Activated CD8-positive, alpha-beta T cell treated with anti-CD3 and anti-CD28 coated beads for 36 hours (primary cell): ENCODE measurements around the gene PLOD3. TPM values are rescaled to one million over a fixed set of nuclear protein-coding genes. Genes with fewer than 3 reads are reported as not detected.

Source experiments
- ATAC-seq: fragments of 200-7000 bp; cut with Tn5 transposase; one replicate; pipeline ENCODE4 v1.10.0; 2021; ENCODE audit warnings: mild to moderate bottlenecking, moderate library complexity
- CTCF ChIA-PET: fragments of 350-600 bp; sonication (Branson Sonifier 250); formaldehyde crosslinking; loops from one replicate; lab custom pipeline; 2021; ENCODE audit warnings: antibody characterized with exemption; lab: Charles Lee
- POLR2A ChIA-PET: fragments of 350-600 bp; sonication (Branson Sonifier 250); formaldehyde crosslinking; loops from one replicate; lab custom pipeline; 2021; ENCODE audit warnings: antibody characterized with exemption; lab: Charles Lee
- DNase-seq: peaks from one replicate; pipeline ENCODE4 v3.0.0-alpha.2; 2020
- H3K27ac Mint-ChIP-seq: one replicate; pipeline ENCODE4 v1.8.0; 2021; ENCODE audit warnings: mild to moderate bottlenecking, mixed read lengths
- H3K27me3 Mint-ChIP-seq: one replicate; pipeline ENCODE4 v1.8.0; 2021; ENCODE audit warnings: mixed read lengths
- H3K36me3 Mint-ChIP-seq: one replicate; pipeline ENCODE4 v1.8.0; 2021; ENCODE audit warnings: low read depth, mixed read lengths
- H3K4me1 Mint-ChIP-seq: one replicate; pipeline ENCODE4 v1.8.0; 2021; ENCODE audit warnings: low read depth, mixed read lengths
- H3K4me3 Mint-ChIP-seq: one replicate; pipeline ENCODE4 v1.8.0; 2021; ENCODE audit warnings: mild to moderate bottlenecking, moderate library complexity, mixed read lengths
- H3K9me3 Mint-ChIP-seq: one replicate; pipeline ENCODE4 v1.8.0; 2021; ENCODE audit warnings: mixed read lengths
- intact Hi-C: fragments of 100-400 bp; cut with micrococcal nuclease; formaldehyde crosslinking; loops from one replicate; pipeline ENCODE4 v1.10.0; 2022
- total RNA-seq, 2 experiments: library from RNA; stranded (reverse); gene quantifications; one replicate each; pipeline ENCODE4 v1.2.3, GENCODE V29; 2021
- TF ChIP-seq, protein P1 (sequence below): fragments of 200-600 bp; IDR thresholded peaks from one replicate; pipeline ENCODE4 v1.8.0; 2022; ENCODE audit warnings: antibody characterized with exemption, mild to moderate bottlenecking

PLOD3 gene
- total RNA-seq, 2 experiments from 2014 or later = 20.4 to 24.4 TPM

DNA sequence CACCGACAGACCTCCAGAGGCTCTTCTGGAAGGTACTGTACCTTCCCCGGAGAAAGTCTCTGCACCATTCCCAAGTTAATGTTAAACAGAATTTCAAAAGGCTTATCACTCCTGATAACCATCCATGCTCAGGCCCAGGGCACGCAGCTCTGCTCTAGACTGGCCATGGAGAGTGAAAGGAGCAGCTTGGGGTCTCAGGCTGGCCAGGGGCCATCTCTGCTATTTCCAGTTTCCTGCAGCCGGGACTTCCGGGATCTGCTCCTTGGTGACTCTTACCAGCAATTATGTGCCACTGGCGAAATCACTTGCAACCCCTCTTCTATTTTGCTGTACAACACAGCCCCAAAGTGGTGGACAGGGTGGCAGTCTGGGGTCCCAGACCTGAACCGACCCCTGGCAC lies 14.3 kb upstream of the PLOD3 start:
- Mint-ChIP-seq H3K27ac (no peak overlapping the region), H3K4me1 (no peaks in the 10 kb centered on the region), H3K36me3 (peaks cover 2% of the 10 kb centered on the region), H3K4me3 (no peak overlapping the region), H3K9me3 (no peaks in the 10 kb centered on the region), H3K27me3 (no peaks in the 10 kb centered on the region)
- intact Hi-C loops = loop anchor here (10.0 kb wide), 1 partner anchor 53 kb away; no protein-coding TSS in a partner anchor
- TF ChIP-seq, protein P1, sequence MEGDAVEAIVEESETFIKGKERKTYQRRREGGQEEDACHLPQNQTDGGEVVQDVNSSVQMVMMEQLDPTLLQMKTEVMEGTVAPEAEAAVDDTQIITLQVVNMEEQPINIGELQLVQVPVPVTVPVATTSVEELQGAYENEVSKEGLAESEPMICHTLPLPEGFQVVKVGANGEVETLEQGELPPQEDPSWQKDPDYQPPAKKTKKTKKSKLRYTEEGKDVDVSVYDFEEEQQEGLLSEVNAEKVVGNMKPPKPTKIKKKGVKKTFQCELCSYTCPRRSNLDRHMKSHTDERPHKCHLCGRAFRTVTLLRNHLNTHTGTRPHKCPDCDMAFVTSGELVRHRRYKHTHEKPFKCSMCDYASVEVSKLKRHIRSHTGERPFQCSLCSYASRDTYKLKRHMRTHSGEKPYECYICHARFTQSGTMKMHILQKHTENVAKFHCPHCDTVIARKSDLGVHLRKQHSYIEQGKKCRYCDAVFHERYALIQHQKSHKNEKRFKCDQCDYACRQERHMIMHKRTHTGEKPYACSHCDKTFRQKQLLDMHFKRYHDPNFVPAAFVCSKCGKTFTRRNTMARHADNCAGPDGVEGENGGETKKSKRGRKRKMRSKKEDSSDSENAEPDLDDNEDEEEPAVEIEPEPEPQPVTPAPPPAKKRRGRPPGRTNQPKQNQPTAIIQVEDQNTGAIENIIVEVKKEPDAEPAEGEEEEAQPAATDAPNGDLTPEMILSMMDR = no peak
- no peak for DNase-seq
- ChIA-PET POLR2A (interaction anchor here (1.5 kb wide), 1 partner anchor 13 kb away, joined by 4 read pairs; no protein-coding TSS in a partner anchor), CTCF (interaction anchor here (2.3 kb wide), 1 partner anchor 13 kb away, joined by 8 read pairs; the partner anchor contains the start of gene FIS1)
- ATAC-seq = no peak

DNA sequence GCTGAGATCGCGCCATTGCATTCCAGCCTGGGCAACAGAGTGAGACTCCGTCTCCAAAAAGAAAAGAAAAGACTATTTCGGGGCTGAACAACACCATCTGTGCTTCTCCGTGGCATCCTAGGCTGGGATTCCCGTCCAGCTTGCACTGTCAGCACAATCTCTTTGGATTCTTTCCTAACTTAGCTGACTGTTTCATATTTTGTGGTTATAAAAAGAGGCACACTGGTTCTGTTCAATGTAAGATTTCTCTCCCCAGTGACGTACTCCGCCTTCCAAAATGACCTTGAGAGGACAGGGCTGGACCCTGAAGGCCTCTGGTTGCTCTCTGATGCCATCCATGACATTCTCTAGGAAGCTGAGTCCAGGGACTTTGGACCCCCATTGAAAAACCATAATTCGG lies 9.3 kb upstream of the PLOD3 start:
- POLR2A ChIA-PET = interaction anchor here (0.6 kb wide), 1 partner anchor 523 kb away, joined by 3 read pairs; no protein-coding TSS in a partner anchor
- H3K4me1 Mint-ChIP-seq = peaks cover 3% of the 10 kb centered on the region
- H3K36me3 Mint-ChIP-seq = peaks cover 16% of the 10 kb centered on the region
- ATAC-seq (no peak), DNase-seq (no peak)
- H3K27ac Mint-ChIP-seq = no peak overlapping the region
- no peak overlapping the region for H3K4me3 Mint-ChIP-seq
- TF ChIP-seq, protein P1 = no peak
- no peaks in the 10 kb centered on the region for H3K27me3 Mint-ChIP-seq
- CTCF ChIA-PET = interaction anchor here (2.0 to 4.8 kb wide), 2 partner anchors 9 to 18 kb away, joined by 9 to 17 read pairs; partner anchors contain the start of genes FIS1, PLOD3 and ZNHIT1
- no peaks in the 10 kb centered on the region for H3K9me3 Mint-ChIP-seq
- intact Hi-C loops = no loop called here

DNA sequence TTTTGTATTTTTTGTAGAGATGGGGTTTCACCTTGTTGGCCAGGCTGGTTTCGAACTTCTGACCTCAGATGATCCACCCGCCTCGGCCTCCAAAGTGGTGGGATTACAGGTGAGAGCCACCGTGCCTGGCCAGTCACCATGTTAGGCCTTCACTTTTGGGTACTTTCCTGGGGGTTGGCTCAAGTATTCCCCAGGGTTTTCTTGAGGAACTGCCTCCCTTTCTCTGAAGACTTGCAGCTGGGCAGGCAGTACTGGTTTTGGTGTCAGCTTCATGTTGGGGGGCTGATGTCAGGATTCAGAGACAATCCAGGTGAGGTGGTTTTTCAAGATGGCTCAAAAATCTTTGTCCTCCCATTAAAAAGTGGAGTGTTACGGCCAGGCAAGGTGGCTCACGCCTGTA lies 8.3 kb upstream of the PLOD3 start:
- ATAC-seq (no peak), DNase-seq (no peak)
- H3K4me1 Mint-ChIP-seq = peaks cover 7% of the 10 kb centered on the region
- H3K9me3 Mint-ChIP-seq = no peaks in the 10 kb centered on the region
- ChIA-PET POLR2A (interaction anchor here (0.8 kb wide), 1 partner anchor 19 kb away, joined by 4 read pairs; the partner anchor contains the start of gene FIS1), CTCF (interaction anchor here (2.0 to 4.8 kb wide), 2 partner anchors 8 to 19 kb away, joined by 9 to 17 read pairs; partner anchors contain the start of genes FIS1, PLOD3 and ZNHIT1)
- H3K27me3 Mint-ChIP-seq = no peaks in the 10 kb centered on the region
- TF ChIP-seq, protein P1 = no peak
- peaks cover 16% of the 10 kb centered on the region for H3K36me3 Mint-ChIP-seq
- intact Hi-C loops = no loop called here
- no peak overlapping the region for H3K27ac Mint-ChIP-seq
- H3K4me3 Mint-ChIP-seq = no peak overlapping the region

DNA sequence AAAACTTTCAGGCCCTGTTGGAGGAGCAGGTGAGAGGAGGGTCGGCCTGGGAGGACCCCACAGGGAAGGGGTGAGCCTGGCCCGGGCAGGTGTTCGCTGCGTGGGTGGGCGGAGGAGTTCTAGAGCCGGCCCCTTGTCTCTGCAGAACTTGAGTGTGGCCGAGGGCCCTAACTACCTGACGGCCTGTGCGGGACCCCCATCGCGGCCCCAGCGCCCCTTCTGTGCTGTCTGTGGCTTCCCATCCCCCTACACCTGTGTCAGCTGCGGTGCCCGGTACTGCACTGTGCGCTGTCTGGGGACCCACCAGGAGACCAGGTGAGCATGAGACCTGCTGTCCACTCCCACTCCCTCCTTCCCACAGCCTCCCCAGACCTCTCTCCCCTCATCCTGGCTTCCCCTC lies 6.1 kb upstream of the PLOD3 start:
- ChIA-PET CTCF (interaction anchor here (1.9 kb wide), 1 partner anchor 80 kb away, joined by 5 read pairs; no protein-coding TSS in a partner anchor), POLR2A (interaction anchor here (0.5 to 1.5 kb wide), 2 partner anchors 12 to 169 kb away, joined by 3 to 4 read pairs; no protein-coding TSS in a partner anchor)
- intact Hi-C loops = no loop called here
- H3K36me3 Mint-ChIP-seq = peaks cover 14% of the 10 kb centered on the region
- no peaks in the 10 kb centered on the region for H3K9me3 Mint-ChIP-seq
- no peaks in the 10 kb centered on the region for H3K27me3 Mint-ChIP-seq
- peaks cover 19% of the 10 kb centered on the region for H3K4me1 Mint-ChIP-seq
- H3K4me3 Mint-ChIP-seq = no peak overlapping the region
- no peak overlapping the region for H3K27ac Mint-ChIP-seq
- TF ChIP-seq, protein P1 = no peak
- ATAC-seq (no peak), DNase-seq (no peak)

DNA sequence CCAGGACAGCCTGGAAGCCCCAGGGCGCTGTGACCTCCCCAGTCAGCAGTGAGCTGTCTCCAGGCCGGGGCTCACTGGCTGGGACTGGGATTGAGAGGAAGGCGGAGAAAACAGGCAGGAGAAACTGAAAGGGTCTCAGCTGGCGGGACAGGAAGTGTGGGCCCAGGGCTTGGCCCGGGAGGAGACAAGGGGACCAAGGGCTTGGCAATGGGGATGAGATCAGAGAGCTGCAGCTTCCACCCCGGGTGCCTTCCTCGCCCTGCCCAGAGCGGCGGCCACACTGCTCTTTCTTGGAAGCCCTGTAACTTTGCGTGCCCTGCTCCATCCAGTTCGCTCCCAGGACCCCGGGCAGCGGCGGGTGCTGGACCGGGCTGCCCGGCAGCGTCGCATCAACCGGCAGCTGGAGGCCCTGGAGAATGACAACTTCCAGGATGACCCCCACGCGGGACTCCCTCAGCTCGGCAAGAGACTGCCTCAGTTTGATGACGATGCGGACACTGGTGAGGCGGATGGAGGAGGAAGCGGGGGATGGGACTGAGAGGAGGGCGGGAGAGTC lies 5.0 kb upstream of the PLOD3 start:
- intact Hi-C loops = no loop called here
- Mint-ChIP-seq H3K9me3 (no peaks in the 10 kb centered on the region), H3K36me3 (peaks cover 14% of the 10 kb centered on the region), H3K27me3 (no peaks in the 10 kb centered on the region), H3K4me1 (peaks cover 19% of the 10 kb centered on the region), H3K4me3 (no peak overlapping the region), H3K27ac (no peak overlapping the region)
- ChIA-PET POLR2A (interaction anchor here (1.0 to 1.5 kb wide), 2 partner anchors 13 to 25 kb away, joined by 3 to 4 read pairs; no protein-coding TSS in a partner anchor), CTCF (interaction anchor here (0.8 to 1.9 kb wide), 5 partner anchors 21 to 79 kb away, joined by 3 to 5 read pairs (median 3); partner anchors contain the start of gene FIS1)
- DNase-seq = no peak
- TF ChIP-seq, protein P1 = no peak
- no peak for ATAC-seq
